Measurements from ENCODE around the gene NUB1. TPM values are rescaled to one million over a fixed set of nuclear protein-coding genes. Genes with fewer than 3 reads are reported as not detected.

Gene NUB1
- total RNA-seq, 2 donors from 2014 or later, result 42.3 to 55.2 TPM

DNA sequence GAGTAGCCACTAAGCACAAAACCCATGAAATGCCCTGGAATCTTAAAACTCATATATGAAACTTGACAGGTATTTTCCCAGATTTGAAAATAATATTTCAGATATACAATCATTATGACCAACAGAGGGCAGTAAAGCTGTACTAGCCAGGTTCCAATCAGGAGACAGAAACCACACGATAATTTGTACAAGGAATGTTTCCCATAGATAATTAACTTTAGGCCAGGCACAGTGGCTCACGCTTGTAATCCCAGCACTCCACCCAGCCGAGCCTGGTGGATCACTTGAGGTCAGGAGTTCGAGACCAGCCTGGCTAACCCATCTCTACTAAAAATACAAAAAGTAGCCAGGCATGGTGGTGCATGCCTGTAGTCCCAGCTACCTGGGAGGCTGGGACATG lies 31.0 kb upstream of the NUB1 start:
- Histone ChIP-seq H3K27me3 (no peaks in the 10 kb centered on the region), H3K9me3 (no peaks in the 10 kb centered on the region), H3K36me3 (no peaks in the 10 kb centered on the region), H3K4me3 (no peak overlapping the region), H3K27ac (no peak overlapping the region), H3K4me1 (no peaks in the 10 kb centered on the region), H3K9ac (ENCODE audit: low read depth in 2 of 2, low read length in 2 of 2) (no peak overlapping the region)
- DNase-seq, result no peak
- intact Hi-C loops (cut with DNase I), result loop anchor here (5.0 kb wide), 1 partner anchor 137 kb away; no protein-coding TSS in a partner anchor
- TF ChIP-seq, protein P1, sequence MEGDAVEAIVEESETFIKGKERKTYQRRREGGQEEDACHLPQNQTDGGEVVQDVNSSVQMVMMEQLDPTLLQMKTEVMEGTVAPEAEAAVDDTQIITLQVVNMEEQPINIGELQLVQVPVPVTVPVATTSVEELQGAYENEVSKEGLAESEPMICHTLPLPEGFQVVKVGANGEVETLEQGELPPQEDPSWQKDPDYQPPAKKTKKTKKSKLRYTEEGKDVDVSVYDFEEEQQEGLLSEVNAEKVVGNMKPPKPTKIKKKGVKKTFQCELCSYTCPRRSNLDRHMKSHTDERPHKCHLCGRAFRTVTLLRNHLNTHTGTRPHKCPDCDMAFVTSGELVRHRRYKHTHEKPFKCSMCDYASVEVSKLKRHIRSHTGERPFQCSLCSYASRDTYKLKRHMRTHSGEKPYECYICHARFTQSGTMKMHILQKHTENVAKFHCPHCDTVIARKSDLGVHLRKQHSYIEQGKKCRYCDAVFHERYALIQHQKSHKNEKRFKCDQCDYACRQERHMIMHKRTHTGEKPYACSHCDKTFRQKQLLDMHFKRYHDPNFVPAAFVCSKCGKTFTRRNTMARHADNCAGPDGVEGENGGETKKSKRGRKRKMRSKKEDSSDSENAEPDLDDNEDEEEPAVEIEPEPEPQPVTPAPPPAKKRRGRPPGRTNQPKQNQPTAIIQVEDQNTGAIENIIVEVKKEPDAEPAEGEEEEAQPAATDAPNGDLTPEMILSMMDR (IDR thresholded peaks at IDR 0.05), result no peak

DNA sequence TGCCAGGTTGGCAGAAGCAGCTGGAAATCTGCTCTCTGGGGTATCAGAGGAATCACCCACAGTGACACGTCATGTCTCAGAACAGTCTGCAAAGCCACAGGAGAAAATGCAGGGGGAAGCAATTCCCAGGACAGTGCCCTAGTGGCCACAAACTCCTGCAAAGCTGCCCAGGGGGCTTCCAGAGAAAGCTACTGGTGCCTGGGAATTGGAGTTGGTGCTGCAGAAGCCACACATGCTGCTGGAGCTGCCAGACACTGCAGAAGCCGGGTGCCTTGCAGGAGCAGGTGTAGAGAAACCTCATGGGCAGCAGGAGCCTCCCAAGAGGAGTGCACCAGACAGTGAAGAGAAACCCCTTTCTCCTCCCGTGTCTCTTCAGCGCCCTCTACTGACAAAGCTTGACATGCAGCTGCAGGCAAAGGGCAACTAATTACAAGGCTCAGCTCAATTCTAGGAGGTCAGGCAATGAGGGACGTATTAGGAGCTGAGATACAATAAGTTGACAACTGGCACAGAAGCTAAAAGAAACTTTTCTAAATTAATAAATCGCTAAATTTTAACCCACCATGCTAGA lies 30.2 kb upstream of the NUB1 start:
- intact Hi-C loops (cut with DNase I), result loop anchor here (5.0 kb wide), 1 partner anchor 136 kb away; no protein-coding TSS in a partner anchor
- no peaks in the 10 kb centered on the region for H3K4me1 ChIP-seq
- peak; percentile 54 for DNase-seq

DNA sequence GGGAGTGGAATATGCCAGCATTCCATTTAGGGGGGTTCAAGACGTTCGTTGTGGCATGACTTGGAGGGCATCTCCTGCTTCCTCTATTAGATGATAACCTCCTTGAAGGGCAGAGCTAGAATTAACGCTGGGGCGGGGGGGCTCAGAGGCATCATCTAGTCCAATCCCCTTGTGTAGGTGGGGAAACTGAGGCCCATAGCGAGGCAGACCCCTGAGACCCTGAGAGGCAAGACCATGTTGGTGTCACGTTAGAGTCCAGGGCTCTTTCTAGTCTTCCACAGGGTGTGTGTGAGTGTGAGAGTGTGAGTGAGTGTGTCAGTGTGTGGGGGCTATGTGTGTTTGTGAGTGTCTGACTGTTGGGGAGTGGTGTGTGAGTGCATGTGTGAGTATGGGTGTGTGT lies 29.3 kb upstream of the NUB1 start:
- Histone ChIP-seq H3K27me3 (no peaks in the 10 kb centered on the region), H3K36me3 (no peaks in the 10 kb centered on the region), H3K4me3 (no peak overlapping the region), H3K9me3 (no peaks in the 10 kb centered on the region), H3K9ac (ENCODE audit: low read depth in 2 of 2, low read length in 2 of 2) (no peak overlapping the region), H3K27ac (no peak overlapping the region), H3K4me1 (no peaks in the 10 kb centered on the region)
- intact Hi-C loops (cut with DNase I), result loop anchor here (5.0 kb wide), 1 partner anchor 135 kb away; no protein-coding TSS in a partner anchor
- no peak for DNase-seq
- TF ChIP-seq, protein P1 (IDR thresholded peaks at IDR 0.05), result no peak

More for the DNA sequence above, 30.2 kb upstream of the NUB1 start:
- Histone ChIP-seq H3K9ac (ENCODE audit: low read depth in 2 of 2, low read length in 2 of 2) (no peak overlapping the region), H3K9me3 (no peaks in the 10 kb centered on the region), H3K27ac (no peak overlapping the region), H3K27me3 (no peaks in the 10 kb centered on the region), H3K4me3 (no peak overlapping the region), H3K36me3 (no peaks in the 10 kb centered on the region)
- TF ChIP-seq, protein P1 (IDR thresholded peaks at IDR 0.05), result no peak

DNA sequence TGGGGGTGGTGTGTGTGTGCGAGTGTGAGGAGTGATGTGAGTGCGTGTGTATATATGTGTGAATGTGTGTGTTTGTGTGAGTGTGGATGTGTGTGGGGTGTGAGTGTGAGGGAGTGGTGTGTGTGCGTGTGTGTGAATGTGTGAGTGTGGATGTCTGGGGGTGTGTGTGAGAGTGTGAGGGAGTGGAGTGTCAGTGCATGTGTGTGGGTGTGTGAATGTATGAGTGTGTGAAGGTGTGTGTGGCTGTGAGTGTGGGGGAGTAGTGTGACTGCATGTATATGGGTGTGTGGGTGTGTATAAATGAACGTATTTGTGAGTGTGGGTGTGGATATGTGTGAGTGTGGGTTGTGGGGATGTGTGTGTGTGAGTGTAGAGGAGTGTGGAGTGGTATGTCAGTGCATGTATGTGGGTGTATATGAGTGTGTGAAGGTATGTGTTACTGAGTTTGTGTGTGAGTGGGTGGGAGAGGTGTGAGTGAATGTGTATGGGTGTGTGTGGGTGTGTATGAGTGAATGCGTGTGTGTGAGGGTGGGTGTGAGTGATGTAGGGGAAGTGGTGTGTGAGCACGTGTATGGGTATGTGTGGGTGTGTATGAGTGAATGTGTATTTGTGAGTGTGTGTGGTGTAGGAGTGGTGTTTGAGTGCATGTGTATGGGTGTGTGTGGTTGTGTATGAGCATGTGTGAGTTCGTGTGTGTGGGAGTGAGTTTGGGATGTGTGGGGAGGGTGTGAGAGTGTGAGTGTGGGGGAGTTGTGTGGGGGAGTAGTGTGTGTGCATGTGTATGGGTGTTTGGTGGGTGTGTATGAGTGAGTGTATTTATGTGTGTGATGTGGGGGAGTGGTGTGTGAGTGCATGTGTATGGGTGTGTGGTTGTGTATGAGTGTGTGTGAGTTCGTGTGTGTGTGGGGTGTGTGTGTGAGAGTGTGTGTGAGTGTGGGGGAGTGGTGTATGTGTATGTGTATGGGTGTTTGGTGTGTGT lies 28.5 kb upstream of the NUB1 start:
- TF ChIP-seq, protein P1 (IDR thresholded peaks at IDR 0.05), result no peak
- Histone ChIP-seq H3K9ac (ENCODE audit: low read depth in 2 of 2, low read length in 2 of 2) (no peak overlapping the region), H3K4me1 (no peaks in the 10 kb centered on the region), H3K36me3 (no peaks in the 10 kb centered on the region), H3K9me3 (no peaks in the 10 kb centered on the region), H3K27me3 (no peaks in the 10 kb centered on the region), H3K4me3 (no peak overlapping the region), H3K27ac (no peak overlapping the region)
- intact Hi-C loops (cut with DNase I), result loop anchor here (5.0 kb wide), 1 partner anchor 134 kb away; no protein-coding TSS in a partner anchor
- DNase-seq, result no peak

DNA sequence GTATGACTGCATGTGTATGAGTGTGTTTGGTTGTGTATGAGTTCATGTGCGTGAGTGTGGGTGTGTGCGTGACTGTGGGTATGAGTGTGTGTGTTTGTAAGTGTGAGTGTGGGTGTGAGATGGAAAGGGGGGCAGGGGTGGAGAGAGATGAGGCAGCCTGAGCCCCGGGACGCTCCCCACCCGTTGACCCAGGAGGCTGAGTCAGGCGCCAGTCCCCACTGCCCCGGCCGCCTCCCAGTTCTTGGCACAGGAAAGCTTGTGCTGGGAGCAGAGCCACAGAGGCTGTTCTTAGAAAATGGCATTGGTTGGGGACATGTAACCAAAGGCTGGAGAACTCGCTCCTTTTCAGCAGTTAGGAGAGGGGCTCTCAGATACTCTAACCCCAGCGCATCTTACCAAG lies 27.8 kb upstream of the NUB1 start:
- TF ChIP-seq, protein P1 (IDR thresholded peaks at IDR 0.05), result no peak
- intact Hi-C loops (cut with DNase I), result loop anchor here (2.0 to 5.0 kb wide), 2 partner anchors 39 to 133 kb away; no protein-coding TSS in a partner anchor
- H3K27me3 ChIP-seq, result no peaks in the 10 kb centered on the region
- H3K4me1 ChIP-seq, result no peaks in the 10 kb centered on the region
- H3K36me3 ChIP-seq, result no peaks in the 10 kb centered on the region
- DNase-seq, result peak; percentile 28
- H3K9ac ChIP-seq (ENCODE audit: low read depth in 2 of 2, low read length in 2 of 2), result no peak overlapping the region
- no peak overlapping the region for H3K4me3 ChIP-seq
- no peak overlapping the region for H3K27ac ChIP-seq
- no peaks in the 10 kb centered on the region for H3K9me3 ChIP-seq
